NB4 (cell line): Measurements from ENCODE around the gene C2orf74.

Source experiments
- DNase-seq: peaks from one replicate; pipeline ENCODE4 v3.0.0; 2010; ENCODE audit warnings: low read depth
- H3K4me3 ChIP-seq: one replicate; pipeline ENCODE4 v1.5.1; 2011; ENCODE audit warnings: mild to moderate bottlenecking, low read depth, low read length, moderate library complexity
- MYC ChIP-seq: IDR thresholded peaks from 2 replicates; pipeline ENCODE4 v1.6.1; 2011; ENCODE audit warnings: low read depth, low read length
- POLR2A ChIP-seq: IDR thresholded peaks from 2 replicates; pipeline ENCODE4 v1.6.1; 2011; ENCODE audit warnings: mild to moderate bottlenecking; ENCODE audit not compliant: insufficient read length; ENCODE audit errors: extremely low read depth
- TF ChIP-seq, protein P1 (sequence below): IDR thresholded peaks from 2 replicates; pipeline ENCODE4 v1.6.1; 2011; ENCODE audit warnings: low read depth, low read length
- TF ChIP-seq, protein P2 (sequence below): IDR thresholded peaks from one replicate; pipeline ENCODE4 v1.5.1; 2012; ENCODE audit warnings: low read depth, low read length

C2orf74 gene

DNA sequence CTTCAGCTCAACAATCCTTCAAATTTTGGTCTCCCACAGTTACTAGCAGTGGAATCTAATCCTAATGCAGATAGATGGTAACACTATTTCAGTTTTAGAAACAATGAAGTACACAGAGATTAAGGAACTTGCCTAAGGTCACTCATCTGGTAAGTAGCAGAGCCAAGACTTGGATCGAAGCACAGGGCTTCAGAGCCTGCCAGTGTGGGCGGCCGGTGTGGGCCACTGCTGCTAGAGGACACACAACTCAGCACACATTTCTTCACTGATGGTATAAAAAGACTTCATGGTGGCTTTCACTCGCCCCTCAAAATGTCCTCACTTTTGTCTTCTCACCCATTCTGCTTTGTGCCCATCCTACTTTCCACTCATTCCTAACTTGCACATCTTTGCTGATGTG lies 11.1 kb downstream of the C2orf74 start:
- no peak for DNase-seq
- TF ChIP-seq MYC (no peak), POLR2A (no peak)
- TF ChIP-seq, protein P1, sequence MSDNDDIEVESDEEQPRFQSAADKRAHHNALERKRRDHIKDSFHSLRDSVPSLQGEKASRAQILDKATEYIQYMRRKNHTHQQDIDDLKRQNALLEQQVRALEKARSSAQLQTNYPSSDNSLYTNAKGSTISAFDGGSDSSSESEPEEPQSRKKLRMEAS: no peak
- TF ChIP-seq, protein P2, sequence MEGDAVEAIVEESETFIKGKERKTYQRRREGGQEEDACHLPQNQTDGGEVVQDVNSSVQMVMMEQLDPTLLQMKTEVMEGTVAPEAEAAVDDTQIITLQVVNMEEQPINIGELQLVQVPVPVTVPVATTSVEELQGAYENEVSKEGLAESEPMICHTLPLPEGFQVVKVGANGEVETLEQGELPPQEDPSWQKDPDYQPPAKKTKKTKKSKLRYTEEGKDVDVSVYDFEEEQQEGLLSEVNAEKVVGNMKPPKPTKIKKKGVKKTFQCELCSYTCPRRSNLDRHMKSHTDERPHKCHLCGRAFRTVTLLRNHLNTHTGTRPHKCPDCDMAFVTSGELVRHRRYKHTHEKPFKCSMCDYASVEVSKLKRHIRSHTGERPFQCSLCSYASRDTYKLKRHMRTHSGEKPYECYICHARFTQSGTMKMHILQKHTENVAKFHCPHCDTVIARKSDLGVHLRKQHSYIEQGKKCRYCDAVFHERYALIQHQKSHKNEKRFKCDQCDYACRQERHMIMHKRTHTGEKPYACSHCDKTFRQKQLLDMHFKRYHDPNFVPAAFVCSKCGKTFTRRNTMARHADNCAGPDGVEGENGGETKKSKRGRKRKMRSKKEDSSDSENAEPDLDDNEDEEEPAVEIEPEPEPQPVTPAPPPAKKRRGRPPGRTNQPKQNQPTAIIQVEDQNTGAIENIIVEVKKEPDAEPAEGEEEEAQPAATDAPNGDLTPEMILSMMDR: no peak
- no peak overlapping the region for H3K4me3 ChIP-seq

DNA sequence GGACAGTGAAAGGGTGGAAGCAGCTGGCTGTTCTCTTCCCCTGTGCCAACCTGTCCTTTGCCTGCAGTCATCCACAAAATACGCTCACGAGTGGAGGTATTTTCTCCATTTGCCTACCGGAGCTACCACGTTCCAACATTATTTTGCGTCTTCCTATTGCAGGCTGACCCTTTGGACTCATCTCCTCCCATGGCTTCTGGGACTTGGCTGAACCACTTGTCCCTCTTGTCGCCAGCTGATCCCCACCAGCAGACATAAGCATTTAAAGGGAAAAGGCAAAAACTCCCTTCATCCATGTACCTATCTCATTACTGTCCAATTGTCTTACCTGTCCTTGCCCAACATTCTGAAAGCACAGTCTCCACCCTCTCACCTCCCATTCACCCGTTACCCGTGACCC lies 13.0 kb downstream of the C2orf74 start:
- TF ChIP-seq, protein P2: no peak
- TF ChIP-seq MYC: no peak
- TF ChIP-seq POLR2A: no peak
- TF ChIP-seq, protein P1: no peak
- no peak for DNase-seq
- no peak overlapping the region for H3K4me3 ChIP-seq

DNA sequence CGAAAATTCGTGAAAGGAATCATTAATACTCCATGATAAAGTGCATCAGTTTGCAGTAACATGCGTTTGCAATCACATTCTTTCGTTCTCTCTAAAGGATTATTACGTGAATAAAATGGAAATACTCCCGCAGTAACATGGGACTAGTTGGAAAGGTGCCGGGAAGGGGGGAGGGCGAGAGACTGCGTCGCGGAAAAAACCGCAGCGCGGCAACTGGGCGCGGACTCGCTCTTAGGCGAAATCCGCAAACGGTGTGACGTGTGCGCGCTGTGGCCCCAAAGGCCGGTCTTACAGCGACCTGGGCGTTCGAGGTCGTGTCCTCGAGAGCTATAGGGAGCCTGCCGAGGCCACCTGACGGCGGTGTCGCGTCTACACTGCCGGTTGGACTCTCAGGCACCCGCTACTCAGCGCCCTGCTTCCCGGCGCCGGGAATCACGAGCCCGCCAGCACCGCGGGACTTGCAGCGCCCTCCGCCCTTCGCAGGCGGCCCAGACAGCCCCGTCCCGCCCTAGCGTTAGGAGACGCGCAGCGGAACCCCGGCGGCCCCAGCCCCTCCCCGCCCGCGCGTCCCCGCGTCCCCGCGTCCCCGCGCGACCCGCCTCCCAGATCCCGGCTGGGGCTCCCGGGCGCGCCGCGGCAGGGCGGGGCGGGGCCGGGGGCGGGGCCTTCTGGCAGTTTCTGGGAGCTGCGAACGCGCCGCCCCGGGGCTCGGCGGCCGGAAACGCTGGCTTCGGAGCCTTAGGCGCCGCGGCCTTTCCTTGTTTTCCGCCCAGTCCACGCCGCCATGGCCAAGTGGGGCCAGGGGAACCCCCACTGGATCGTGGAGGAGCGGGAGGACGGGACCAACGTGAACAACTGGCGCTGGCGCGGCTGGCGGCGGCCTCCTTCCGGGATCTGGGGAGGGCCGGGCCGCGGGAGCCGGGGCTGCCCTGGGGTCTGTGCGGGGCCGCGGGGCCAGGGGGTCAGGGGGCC lies 15.1 kb downstream of the C2orf74 start:
- TF ChIP-seq POLR2A (peak; percentile 88), MYC (peak; percentile 13; the same call in 1 of the 2 replicates)
- TF ChIP-seq, protein P2: no peak
- TF ChIP-seq, protein P1: peak; percentile 57; the same call in 1 of the 2 replicates
- H3K4me3 ChIP-seq: peak overlapping the region; percentile 83
- DNase-seq: peak; percentile 95

DNA sequence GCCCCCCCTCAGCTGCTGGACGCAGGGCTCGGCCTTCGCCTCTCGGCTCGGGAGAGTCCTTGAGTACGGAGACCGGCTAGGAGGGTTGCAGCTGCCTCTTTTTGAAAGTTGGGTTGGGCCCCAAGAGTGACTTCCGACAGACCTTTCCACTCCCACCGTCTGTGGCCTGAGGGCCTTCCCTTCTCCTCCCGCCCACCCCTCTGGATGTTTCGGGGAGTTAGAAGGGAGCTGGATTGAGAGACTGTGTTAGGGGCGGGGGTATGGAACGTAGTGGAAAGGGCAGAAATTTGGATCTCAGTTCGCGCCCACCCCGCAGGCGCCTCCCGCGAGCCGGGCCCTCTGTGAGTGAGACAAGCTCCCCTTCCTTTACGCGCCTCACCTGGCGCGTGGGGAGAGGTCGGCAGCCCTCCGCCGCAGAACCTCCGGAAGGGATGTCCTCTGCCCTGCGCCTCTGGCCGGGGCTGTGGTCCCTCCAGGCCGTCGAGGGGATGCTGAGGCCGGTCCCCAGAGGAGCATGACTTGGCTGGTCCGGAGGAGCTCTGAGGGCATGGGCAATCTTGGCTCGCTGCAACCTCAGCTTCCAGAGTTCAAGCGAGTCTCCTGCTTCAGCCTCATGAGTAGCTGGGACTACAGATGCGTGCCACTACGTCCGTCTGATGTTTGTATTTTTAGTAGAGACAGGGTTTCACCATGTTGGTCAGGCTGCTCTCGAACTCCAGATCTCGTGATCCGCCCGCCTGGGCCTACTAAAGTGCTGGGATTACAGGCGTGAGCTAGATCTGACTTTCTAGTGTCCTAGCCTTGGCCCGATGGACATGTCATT lies 15.9 kb downstream of the C2orf74 start:
- DNase-seq: peak; percentile 67
- no peak for TF ChIP-seq POLR2A
- TF ChIP-seq, protein P1: no peak
- TF ChIP-seq, protein P2: no peak
- peak overlapping the region; percentile 83 for H3K4me3 ChIP-seq

DNA sequence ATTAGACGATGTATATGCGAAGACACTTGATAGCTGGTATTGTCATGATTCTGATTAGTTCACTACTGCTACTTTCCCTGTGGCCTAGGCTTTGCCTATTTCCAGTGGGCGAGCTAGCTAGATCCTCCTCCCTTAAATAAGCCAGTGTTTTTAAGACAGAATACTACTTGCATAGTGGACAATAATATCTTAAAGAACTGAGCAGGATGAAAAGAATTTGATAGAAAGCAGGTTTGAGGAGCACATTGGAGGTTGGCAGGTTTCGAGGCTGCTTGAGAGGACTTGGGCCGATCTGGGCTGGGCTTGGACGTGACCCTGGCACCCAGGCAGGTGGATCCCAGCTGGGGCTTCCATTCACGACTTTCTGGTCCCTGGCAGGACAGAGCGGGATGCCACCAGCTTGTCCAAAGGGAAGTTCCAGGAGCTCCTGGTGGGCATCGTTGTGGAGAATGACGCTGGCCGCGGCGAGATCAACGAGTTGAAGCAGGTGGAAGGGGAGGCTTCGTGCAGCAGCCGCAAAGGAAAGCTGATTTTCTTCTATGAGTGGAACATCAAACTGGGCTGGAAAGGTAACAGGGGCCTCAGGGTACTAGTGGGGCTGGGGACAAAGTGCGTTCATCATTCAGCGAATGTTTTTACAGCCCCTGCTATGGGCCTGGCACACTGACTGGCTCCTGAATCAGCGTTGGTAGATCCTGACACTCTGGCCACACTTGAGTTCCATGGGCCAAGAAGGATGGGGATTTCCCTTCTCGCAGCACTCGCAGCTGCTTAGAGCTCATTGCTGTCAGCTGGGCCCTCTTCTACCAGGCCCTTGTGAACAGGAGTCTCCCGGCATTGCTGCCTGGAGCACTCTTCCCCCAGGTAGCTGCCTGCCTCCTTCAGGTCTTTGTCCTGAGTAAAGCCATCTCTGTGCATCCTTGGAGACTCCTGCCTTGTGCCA lies 16.9 kb downstream of the C2orf74 start:
- H3K4me3 ChIP-seq: peak overlapping the region; percentile 83
- TF ChIP-seq, protein P2: no peak
- TF ChIP-seq POLR2A (no peak), MYC (no peak)
- TF ChIP-seq, protein P1: no peak
- DNase-seq: no peak
